ENCODE measurements around the gene ANGPTL8.
A peak's percentile ranks its signal among the peaks of the same experiment; 100 is the strongest.

The ANGPTL8 gene

DNA sequence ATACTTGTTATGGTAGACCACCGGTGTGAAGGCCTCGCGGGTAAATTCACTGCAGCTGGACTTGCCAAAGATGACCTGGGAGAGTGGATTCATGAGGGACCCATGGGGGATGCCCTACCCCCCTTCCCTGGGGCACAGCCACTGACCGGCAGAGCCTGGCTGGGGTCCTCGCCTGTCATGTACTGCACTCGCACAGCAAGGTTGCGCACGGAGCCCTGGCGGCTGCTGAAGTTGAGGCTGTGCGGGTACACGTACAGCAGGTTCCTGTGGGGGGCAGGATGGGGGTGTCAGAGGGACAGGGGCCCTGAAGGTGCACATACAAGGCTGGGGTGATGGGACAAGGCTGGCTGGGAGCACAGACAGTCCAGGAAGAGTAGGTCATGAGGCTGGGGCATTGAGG is 1.4 kb upstream of the ANGPTL8 start:
- DNase-seq, result no peak

DNA sequence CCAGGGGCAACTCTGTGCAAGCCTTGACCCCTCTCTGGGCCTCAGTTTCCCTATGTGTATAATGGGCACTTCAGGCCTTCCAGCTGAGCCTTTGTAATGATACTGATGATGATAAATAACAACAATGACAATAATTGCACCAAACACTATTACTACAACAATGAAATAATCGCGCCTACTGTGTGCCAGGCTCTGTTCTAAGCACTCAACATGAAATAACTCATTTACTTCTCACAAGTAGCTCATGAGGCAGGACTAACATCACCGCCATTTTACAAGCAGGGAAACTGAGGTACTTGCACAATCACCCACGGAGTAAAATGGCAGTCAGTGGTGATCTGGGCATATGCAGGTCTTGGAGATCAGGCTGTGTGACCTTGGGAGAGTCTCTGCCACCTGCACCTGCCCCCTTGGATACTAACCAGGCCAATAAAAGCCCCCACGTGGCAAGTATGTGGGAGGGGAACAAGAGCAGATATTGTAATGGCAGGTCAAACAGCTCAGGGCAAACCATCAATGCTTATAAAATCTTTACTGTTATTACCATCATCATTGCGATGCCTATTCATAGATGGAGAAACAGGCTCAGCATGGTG is 540 bp upstream of the ANGPTL8 start:
- no peak for DNase-seq

GRCh38 chr19:11240008-11240444 is 607 bp downstream of the ANGPTL8 start:
- DNase-seq, result no peak

DNA sequence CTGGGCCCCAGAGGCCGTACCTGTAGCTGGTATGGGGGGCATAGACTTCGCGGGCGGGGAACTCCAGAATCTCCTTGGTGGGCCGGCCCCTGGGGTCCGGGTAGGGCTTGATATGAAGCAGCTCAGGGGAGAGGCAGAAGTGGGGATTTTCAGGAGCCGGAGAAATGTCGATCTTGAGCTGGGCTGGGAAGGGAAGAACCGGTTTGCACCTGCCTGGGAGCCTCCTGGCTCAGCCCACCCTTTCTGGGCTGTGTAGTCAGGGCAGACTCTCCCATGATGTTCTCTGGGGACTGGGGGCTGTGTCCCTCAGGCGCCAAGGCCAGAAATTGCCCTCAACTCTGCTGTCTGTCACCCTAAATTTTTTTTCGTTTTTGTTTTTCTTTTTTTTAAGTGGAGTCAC is 2.6 kb downstream of the ANGPTL8 start:
- DNase-seq, result no peak

GRCh38 chr19:11242864-11243797 is 3.7 kb downstream of the ANGPTL8 start:
- DNase-seq, result peak; percentile 10

DNA sequence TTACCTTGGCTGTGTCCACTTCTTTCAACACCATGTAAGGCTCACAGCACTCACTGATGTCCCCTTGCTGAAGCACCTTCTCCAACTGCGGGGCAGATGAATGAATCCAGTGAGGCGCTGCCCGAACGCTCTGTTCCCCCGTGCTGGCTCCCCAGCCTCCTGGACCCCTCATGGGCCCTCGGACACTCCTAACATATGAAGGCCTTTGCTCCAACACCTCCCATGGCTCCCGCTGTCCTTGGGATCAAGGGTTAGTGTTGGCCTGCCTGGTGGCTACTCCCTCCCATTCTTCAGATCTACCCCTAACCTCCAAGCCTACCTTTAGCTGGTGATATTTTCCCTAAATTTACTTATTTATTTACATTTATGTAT is 4.4 kb downstream of the ANGPTL8 start:
- DNase-seq, result no peak

GRCh38 chr19:11244846-11245589 is 5.6 kb downstream of the ANGPTL8 start:
- DNase-seq, result no peak

GRCh38 chr19:11246941-11247340 is 7.5 kb downstream of the ANGPTL8 start:
- DNase-seq, result no peak

DNA sequence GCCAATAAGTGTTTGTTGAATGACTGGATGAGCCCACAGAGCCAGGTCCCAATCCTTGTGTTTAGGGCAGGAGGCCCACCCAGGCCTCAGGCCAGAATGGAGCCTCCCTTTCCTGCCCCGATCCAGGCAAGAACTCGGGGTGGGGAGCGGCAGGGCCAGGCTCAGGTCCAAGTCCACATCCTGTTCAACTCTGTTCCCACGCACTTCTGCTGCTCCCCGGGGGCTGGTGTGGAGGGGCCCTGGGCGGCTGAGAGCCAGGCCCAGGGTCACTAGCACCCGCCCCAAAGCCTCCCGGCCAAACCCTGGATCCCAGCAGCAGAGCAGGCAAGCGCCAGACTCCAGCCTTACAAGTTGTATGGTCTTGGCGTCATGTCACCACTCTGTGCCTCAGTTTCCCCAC is 8.0 kb downstream of the ANGPTL8 start:
- DNase-seq, result no peak

DNA sequence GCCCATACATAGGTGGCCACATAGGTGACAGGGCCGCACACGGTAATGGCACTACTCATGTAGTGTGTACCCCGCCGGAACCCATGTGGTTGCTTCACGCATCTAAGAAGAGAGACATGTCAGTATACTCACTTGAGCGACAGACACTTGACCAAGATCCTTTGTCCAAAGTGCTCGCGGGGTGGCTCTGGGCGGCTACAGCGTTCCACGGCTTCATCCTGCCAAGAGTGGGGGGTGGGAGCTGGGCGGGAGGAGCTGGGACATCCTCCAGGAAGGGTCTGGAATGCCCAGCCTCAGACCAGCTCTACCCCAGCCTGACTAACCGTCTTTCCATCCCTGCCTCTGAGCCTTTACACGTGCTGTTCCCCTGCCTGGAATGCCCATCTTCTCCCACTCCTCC is 8.5 kb downstream of the ANGPTL8 start:
- no peak for DNase-seq

DNA sequence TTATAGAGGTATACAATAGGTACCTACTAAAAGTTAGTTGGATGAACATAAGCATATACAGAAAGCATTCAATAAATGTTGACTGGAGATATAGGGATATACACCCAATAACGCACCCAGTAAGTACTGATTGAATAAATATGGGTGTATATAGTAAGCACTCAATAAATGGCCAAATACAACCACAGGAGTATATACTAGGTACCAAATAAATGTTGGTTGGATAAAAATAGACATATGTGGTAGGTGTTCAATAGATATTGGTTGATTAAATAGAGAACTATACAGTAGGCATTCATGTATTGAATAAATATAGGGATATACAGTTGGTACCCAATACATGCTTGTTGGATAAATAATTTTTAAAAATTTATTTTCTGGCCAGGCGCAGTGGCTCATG is 9.4 kb downstream of the ANGPTL8 start:
- DNase-seq, result no peak

GRCh38 chr19:11251217-11251616 is 11.8 kb downstream of the ANGPTL8 start:
- DNase-seq, result no peak

DNA sequence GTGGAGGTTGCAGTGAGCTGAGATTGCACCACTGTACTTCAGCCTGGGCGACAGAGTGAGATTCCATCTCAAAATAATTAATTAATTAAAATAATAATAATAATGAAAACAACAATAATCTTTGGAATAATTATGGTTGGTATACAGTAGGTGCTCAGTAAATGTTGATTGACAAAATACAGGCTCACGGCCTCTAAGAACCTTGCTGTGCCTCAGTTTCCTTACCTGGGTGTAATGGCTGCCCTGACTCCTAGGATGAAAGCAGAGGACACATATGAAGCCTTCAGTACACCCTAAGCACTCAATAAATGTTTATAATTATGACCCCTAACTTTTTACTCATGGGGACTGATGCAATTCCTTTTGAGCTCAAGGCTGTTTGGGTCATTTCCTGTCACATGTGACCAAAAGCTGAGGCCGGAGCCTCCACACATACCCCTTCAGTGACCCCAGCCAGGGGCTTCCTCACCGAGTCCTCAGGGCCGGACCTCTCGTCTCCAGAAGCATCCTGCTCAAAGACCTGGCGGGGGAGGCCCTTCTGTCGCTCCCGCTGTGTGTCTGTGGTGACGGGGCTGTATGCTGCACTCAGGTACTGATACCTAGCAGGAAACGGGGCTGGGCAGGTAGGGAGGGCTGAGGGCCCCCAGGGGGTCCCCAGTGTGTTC is 12.4 kb downstream of the ANGPTL8 start:
- DNase-seq, result no peak

GRCh38 chr19:11252665-11253355 is 13.4 kb downstream of the ANGPTL8 start:
- DNase-seq, result no peak

- no peak for DNase-seq
Measured at GRCh38 chr19:11254666-11255065, 15.2 kb downstream of the ANGPTL8 start.

- DNase-seq, result no peak
Measured at GRCh38 chr19:11256189-11256588, 16.8 kb downstream of the ANGPTL8 start.

- no peak for DNase-seq
Measured at GRCh38 chr19:11257846-11258380, 18.5 kb downstream of the ANGPTL8 start.

GRCh38 chr19:11260996-11261395 is 21.6 kb downstream of the ANGPTL8 start:
- no peak for DNase-seq

DNA sequence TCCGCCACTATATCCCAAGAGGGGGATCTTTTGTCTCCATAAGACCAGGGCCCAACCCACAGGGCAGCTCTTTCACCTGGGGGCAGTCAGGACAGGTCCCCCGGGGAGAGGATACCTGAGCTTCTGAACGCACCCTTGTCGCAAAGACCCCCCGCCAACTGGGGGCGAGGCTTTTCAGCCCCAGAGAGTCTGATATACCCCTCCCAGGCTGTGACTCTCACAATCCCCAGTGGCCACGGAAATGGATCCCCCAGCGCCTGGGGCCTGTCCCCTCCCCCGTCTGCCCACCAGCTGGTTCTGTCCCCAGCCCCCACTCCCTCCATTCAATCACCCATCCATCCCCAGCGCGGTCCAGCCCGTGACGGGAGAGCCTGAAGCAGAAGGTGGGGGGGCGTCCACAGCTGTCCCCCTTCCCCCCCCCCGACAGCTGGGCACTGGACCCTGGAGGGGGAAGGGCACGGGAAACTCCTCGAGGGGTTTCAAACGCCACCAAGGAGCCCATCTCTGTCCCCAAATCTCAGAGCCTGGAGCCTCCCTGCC is 22.1 kb downstream of the ANGPTL8 start:
- DNase-seq, result no peak

DNA sequence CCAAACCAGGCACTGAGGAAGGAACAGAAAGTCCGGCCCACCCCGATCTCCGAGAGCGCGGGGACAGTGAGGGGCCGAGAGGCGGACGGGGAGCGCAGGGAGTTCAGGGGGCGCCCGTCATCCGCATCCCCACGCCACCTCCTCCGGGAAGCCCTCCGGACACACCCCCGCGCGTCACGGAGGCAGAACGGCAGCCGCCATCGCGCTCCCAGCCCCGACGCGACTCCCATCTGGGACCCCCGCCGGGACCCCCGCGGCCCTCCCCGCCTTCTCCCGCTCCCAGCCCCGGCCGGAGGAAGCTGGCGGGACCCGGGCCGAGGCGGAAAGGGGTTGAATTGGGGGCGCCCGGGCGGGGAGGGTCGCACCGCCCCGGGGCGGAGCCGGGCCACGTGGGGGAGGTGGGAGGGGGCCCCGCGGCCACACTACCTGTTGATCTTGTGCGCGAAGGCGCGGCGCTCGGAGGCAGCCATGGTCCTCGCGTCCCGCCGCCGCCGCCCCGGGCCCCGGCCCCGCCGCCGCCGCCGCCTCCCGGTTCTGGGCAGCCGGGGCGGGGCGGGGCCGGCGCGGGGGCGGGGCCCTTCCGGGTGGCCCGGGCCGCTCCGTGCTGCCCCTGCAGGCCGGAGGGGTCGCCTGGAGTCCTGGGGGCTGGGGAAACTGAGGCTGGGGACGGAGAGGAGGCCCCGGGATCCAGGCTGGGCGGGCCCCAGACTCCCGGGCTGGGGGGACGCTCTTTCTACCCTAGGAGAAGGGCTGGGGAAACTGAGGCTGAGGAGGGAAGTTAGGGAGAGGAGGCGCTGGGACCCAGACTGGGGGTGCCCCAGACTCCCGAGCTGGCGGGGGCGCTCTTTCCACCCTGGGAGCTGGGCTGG is 22.8 kb downstream of the ANGPTL8 start, which contains the start of gene DOCK6:
TSS of gene DOCK6 (minus strand) at position 554 of the 869 bp plus-strand sequence. CDS start at position 470, 84 bp downstream.
- no peak for DNase-seq

- DNase-seq, result no peak
Measured at GRCh38 chr19:11263726-11264125, 24.3 kb downstream of the ANGPTL8 start.

Data from amniotic stem cell (primary cell).